ENCODE measurements around the gene AWAT2.

AWAT2 gene

DNA sequence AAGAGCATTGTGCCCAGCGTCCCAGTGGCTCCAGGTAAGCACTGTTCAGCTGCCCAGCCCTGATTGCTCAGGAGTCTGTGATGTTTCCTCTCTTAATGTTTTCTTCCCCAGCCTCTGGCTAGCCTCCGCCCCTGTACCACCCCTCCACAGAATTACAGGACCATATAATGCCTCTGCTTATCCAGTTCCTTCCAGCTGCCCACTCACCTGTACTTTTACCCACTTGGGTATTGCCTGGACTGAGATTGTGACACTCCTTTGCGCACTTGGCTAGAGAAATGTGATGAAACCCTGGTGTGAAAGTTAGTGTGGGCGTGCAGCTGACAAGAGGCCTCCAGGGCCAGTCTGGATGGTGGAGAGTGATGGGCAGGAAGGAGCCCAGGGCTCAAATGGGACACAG is at the start of gene AWAT2:
Gene AWAT2, minus strand, starts transcription at position 14 of the 400 bp plus-strand sequence. Its CDS starts 6 bp downstream, at position 8.
- DNase-seq (ENCODE audit: low read depth in 2 of 2), result no peak

DNA sequence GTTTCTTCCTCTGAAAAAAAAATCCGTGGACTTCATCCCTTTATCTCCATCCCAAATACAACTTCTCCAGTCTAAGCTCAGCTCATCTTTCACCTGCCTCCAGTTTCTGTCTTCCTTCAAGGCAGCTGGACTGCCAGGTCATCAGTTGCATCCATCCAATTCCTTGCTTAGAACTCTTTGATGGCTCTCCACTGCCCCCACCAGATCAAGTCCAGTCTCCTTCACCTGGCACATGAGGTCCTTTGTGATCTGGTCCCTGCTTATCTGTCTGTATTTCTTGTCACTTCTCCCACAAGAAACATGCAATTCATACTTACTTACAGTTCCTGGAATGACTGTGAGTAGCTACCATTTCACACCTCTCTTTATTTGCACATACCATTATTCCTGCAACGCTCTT is 46.3 kb upstream of the AWAT2 start:
- DNase-seq (ENCODE audit: low read depth in 2 of 2), result no peak

GRCh38 chrX:70092247-70092646 is 42.5 kb upstream of the AWAT2 start:
- DNase-seq (ENCODE audit: low read depth in 2 of 2), result no peak

- DNase-seq (ENCODE audit: low read depth in 2 of 2), result no peak
These were observed 40.0 kb upstream of the AWAT2 start for GRCh38 chrX:70089604-70090297.

- no peak for DNase-seq (ENCODE audit: low read depth in 2 of 2)
These were observed 39.0 kb upstream of the AWAT2 start for GRCh38 chrX:70088751-70089150.

- DNase-seq (ENCODE audit: low read depth in 2 of 2), result no peak
These were observed 38.3 kb upstream of the AWAT2 start for GRCh38 chrX:70087857-70088630.

- DNase-seq (ENCODE audit: low read depth in 2 of 2), result no peak
These were observed 35.0 kb upstream of the AWAT2 start for GRCh38 chrX:70084592-70085240.

- no peak for DNase-seq (ENCODE audit: low read depth in 2 of 2)
These were observed 33.0 kb upstream of the AWAT2 start for GRCh38 chrX:70082723-70083122.

- DNase-seq (ENCODE audit: low read depth in 2 of 2), result no peak
These were observed 30.1 kb upstream of the AWAT2 start for GRCh38 chrX:70079870-70080269.

GRCh38 chrX:70079297-70079696 is 29.6 kb upstream of the AWAT2 start:
- no peak for DNase-seq (ENCODE audit: low read depth in 2 of 2)

GRCh38 chrX:70066646-70067045 is 16.9 kb upstream of the AWAT2 start:
- DNase-seq (ENCODE audit: low read depth in 2 of 2), result no peak

- no peak for DNase-seq (ENCODE audit: low read depth in 2 of 2)
These were observed 13.3 kb upstream of the AWAT2 start for GRCh38 chrX:70062961-70063550.

GRCh38 chrX:70062076-70062475 is 12.3 kb upstream of the AWAT2 start, which contains the start of gene OTUD6A:
Gene OTUD6A (plus strand): TSS chrX:70062457. CDS start chrX:70062525, 68 bp downstream.
- DNase-seq (ENCODE audit: low read depth in 2 of 2), result no peak

DNA sequence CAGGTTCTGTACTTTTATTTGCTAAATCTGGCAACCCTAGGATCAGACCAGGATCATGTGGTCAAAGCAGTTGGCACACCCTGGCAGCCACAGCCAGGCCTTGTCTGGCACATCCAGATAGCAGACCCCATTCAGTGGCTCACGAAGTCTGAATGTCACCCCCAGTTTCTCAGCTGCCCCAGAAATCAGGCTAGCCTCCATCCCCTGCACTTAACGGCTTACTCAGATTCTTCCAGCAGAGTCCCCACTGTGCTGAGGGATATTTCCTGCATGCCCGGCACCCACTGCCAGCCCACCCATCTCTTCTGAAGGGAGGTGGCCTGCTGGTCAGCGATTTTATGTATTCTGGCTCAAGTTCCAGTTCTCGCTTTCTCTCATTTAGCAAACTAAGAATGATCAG is 4.7 kb upstream of the AWAT2 start:
- DNase-seq (ENCODE audit: low read depth in 2 of 2), result no peak

DNA sequence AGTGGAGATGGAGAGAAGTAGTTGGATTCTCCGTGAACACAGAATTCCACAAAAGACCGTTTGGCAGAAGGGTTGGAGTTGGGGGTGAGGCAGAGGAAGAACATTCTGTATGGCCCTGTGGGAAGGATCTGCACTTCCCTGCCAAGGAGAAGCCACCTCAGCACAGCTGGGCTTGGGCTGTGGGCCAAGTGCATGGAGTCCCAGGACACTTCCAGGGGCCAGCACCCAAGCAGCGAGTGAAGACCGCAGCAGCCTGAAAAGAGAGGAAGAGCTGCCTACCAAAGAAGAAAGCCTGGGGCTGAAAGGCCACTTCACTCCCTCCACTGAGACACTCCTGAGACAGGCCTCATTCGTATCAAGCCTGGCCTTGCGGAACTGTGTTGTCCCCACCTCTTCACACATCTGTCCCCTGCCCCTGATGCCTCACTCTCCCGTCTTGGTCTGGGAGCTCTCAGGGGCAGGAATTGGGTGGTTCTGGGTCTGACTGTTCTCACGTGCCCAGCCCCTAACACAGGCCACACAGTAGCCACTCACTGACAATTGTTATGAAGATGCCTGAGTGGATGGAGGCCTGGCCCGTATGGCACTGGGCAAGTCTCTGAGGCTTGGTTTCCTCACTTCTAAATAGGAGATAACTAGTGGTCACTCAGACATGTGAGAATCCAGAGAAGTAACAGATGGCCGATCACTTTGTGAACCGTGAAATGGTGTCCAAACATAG is 3.3 kb upstream of the AWAT2 start:
- DNase-seq (ENCODE audit: low read depth in 2 of 2), result no peak

DNA sequence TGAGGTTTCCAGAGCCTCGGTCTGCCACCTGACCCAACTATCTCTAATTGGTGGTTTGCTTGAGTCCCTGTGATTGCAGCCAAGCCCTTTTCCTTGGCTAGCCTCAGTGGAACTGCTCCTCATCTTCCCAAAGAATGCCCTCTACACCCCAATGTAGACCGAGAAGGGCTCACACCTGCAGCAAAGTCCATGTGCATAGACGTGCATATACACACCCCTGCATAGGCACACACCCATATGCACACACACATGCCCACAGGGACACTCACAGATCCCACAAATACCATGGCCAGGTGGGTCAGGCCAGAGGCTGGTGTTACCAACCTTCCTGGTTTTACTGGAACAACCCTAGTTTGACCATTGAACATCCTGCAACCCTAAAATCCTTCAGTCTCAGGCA is 332 bp downstream of the AWAT2 start:
- no peak for DNase-seq (ENCODE audit: low read depth in 2 of 2)

GRCh38 chrX:70046978-70047377 is 2.8 kb downstream of the AWAT2 start:
- no peak for DNase-seq (ENCODE audit: low read depth in 2 of 2)

- DNase-seq (ENCODE audit: low read depth in 2 of 2), result no peak
These were observed 5.0 kb downstream of the AWAT2 start for GRCh38 chrX:70044541-70045245.

GRCh38 chrX:70043685-70044084 is 6.1 kb downstream of the AWAT2 start:
- no peak for DNase-seq (ENCODE audit: low read depth in 2 of 2)

DNA sequence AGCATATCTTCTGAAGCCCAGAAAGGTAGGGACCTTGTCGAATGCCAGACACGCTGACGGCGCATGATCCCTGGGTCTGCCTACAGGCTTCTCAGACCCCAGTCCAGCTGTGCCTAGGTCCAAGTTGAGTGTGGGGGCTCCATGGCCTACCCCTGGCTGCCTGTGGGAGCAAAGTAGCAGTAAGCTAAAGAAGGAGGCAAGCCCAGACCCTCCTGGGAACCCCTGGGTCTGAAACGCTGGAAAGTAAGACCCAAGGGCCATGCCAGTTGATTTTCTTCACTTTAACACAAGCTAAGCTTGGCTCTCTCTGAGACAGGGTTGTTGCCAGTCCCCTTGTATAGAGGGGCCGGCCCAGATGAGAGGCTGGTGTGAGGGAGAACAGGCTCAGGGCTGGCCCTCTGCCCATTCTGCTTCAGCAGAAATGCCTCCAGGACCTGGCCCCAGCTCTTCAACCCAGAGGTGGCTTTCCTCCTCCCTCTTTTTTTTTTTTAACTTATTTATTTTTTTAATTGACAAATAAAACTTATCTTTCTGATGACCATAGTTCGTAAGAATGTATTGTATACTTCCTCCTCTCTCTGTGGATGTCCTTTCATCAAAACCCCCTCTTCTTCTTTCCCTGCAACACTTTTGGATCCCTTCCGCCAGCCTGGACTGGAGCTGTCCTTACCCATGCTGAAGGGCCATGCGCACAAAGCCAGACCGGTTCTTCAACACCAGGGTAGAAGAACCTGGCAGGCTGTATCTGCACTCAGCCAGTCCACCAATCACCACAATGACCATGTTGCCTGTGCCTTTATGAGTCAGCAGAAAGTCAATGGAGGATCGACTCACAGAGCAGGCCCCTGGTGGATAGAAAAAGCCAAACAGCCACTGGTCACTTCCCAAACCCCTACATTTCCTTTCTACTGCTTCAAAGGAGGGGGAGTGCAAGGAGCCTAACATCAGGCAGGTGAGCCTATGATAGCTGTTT is 7.1 kb downstream of the AWAT2 start:
- no peak for DNase-seq (ENCODE audit: low read depth in 2 of 2)
